NK-92 (cell line): ENCODE measurements around the gene HAUS3.

Experiments used
- DNase-seq: peaks from one replicate; lab custom pipeline; 2025; ENCODE audit not compliant: unreplicated experiment; lab: John Stamatoyannopoulos, UW

The HAUS3 gene

GRCh38 chr4:2253160-2254084 is 11.5 kb upstream of the HAUS3 start:
- no peak for DNase-seq

- DNase-seq = no peak
Observed at GRCh38 chr4:2252530-2253091, 10.7 kb upstream of the HAUS3 start.

GRCh38 chr4:2251795-2252529 is 10.0 kb upstream of the HAUS3 start:
- no peak for DNase-seq

- DNase-seq = no peak
Observed at GRCh38 chr4:2251073-2251794, 9.3 kb upstream of the HAUS3 start.

- DNase-seq = no peak
Observed at GRCh38 chr4:2250357-2251072, 8.6 kb upstream of the HAUS3 start.

GRCh38 chr4:2249526-2250356 is 7.8 kb upstream of the HAUS3 start:
- DNase-seq = no peak

GRCh38 chr4:2248821-2249261 is 6.9 kb upstream of the HAUS3 start:
- no peak for DNase-seq

- no peak for DNase-seq
Observed at GRCh38 chr4:2248044-2248780, 6.3 kb upstream of the HAUS3 start.

- DNase-seq = no peak
Observed at GRCh38 chr4:2247128-2248043, 5.5 kb upstream of the HAUS3 start.

- DNase-seq = no peak
Observed at GRCh38 chr4:2246384-2247127, 4.6 kb upstream of the HAUS3 start.

- no peak for DNase-seq
Observed at GRCh38 chr4:2245787-2246275, 3.9 kb upstream of the HAUS3 start.

GRCh38 chr4:2245057-2245786 is 3.3 kb upstream of the HAUS3 start:
- DNase-seq = no peak

- DNase-seq = no peak
Observed at GRCh38 chr4:2243681-2244380, 1.9 kb upstream of the HAUS3 start.

GRCh38 chr4:2241003-2241402 is 918 bp downstream of the HAUS3 start:
- no peak for DNase-seq

GRCh38 chr4:2236944-2237666 is 4.8 kb downstream of the HAUS3 start:
- no peak for DNase-seq
